ENCODE results near the gene PHACTR4.

GRCh38 chr1:28409090-28409489 is 39.5 kb downstream of the PHACTR4 start:
- TF ChIP-seq, protein P1, sequence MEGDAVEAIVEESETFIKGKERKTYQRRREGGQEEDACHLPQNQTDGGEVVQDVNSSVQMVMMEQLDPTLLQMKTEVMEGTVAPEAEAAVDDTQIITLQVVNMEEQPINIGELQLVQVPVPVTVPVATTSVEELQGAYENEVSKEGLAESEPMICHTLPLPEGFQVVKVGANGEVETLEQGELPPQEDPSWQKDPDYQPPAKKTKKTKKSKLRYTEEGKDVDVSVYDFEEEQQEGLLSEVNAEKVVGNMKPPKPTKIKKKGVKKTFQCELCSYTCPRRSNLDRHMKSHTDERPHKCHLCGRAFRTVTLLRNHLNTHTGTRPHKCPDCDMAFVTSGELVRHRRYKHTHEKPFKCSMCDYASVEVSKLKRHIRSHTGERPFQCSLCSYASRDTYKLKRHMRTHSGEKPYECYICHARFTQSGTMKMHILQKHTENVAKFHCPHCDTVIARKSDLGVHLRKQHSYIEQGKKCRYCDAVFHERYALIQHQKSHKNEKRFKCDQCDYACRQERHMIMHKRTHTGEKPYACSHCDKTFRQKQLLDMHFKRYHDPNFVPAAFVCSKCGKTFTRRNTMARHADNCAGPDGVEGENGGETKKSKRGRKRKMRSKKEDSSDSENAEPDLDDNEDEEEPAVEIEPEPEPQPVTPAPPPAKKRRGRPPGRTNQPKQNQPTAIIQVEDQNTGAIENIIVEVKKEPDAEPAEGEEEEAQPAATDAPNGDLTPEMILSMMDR (IDR thresholded peaks at IDR 0.05), result no peak
- TF ChIP-seq EP300 (IDR thresholded peaks at IDR 0.05), result no peak
- no peak for TF ChIP-seq POLR2AphosphoS5 (IDR thresholded peaks at IDR 0.05)
